Measurements from ENCODE around the gene TMEM217. TPM values are rescaled to one million over a fixed set of nuclear protein-coding genes. Genes with fewer than 3 reads are reported as not detected.

Gene TMEM217
- total and polyA plus RNA-seq, 2 of the 8 experiments (the other 6 are each of a cell fraction or from before 2014, with no cell fraction given) = 0.60 to 1.1 TPM

DNA sequence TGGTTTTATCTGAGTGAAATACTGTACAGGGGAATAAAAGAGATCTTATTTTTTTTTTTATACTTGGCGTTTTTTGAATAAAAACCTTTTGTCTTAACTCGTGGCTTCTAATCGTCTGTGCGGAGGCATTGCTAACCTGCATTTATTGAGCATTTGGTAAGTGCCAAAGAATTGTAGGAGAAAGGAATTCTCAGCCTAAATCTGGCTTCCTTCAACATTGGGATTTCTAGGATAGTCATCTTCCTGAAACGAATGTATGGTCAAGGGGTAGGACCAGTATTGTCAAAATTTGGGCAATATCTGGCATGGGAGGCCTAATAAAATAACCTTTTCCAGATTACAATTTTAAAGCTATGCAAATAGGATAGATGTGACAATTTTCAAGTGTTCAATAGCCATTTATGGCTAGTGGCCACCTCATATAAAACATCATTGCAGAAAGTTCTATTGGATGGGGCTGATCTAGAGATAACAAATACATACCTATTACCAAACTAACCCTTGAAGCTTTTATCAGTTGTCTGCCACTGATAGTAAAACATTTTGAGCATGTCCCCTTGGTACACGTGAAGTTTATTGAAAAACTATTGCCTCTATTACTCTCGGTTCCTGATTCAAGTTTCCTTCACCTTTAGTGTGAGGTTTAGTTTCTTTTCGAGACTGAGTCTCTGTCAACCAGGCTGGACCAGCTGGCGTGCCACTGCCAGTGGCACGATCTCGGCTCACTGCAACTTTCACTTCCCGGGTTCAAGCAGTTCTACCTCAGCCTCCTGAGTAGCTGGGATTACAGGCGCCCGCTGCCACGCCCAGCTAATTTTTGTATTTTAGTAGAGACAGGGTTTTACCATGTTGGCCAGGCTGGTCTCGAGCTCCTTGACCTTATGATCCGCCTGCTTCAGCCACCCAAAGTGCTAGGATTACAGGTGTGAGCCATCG is 82.3 kb downstream of the TMEM217 start:
- Histone ChIP-seq H3K23ac (ENCODE audit: insufficient read length) (no peak overlapping the region), H2BK12ac (ENCODE audit: low read depth, low read length) (no peak overlapping the region), H3K4ac (replicated peaks; ENCODE audit: insufficient read length, low read depth, low read length) (no peak overlapping the region), H2AFZ (ENCODE audit: low read length) (no peak overlapping the region), H3K14ac (ENCODE audit: insufficient read length) (no peak overlapping the region), H3K4me1 (replicated peaks in 1 of 4; ENCODE audit: control insufficient read depth in 3 of 4, insufficient read depth in 4 of 4, low read length in 3 of 4) (peaks cover 5 to 8% (median 6%) of the 10 kb centered on the region in 4 experiments; a peak in 5 of 7 replicates), H2AK5ac (ENCODE audit: low read depth, low read length) (no peak overlapping the region), H3K79me2 (ENCODE audit: control insufficient read depth in 1 of 2, insufficient read depth in 2 of 2, low read length in 2 of 2) (peaks cover 6 to 35% of the 10 kb centered on the region in 2 experiments; a peak in 3 of 4 replicates), H4K5ac (ENCODE audit: insufficient read length, low read depth, low read length) (no peak overlapping the region), H3K18ac (ENCODE audit: extremely low read depth, low read length) (no peak overlapping the region), H3K23me2 (ENCODE audit: low read depth, low read length) (peaks cover 5% of the 10 kb centered on the region), H2BK120ac (replicated peaks; ENCODE audit: low read depth, low read length) (no peak overlapping the region), H3K4me2 (ENCODE audit: insufficient read depth in 1 of 2, low read depth in 2 of 2, low read length in 2 of 2) (no peak overlapping the region; a peak in 1 of 4 replicates), H3K27me3 (replicated peaks in 1 of 4; ENCODE audit: control insufficient read depth in 3 of 4, extremely low read depth in 1 of 4, insufficient read depth in 3 of 4, low read length in 3 of 4) (no peaks in the 10 kb centered on the region), H3K9me3 (ENCODE audit: insufficient read depth in 2 of 2, low read depth in 1 of 2, low read length in 1 of 2) (no peaks in the 10 kb centered on the region), H2BK20ac (ENCODE audit: low read length) (no peak overlapping the region), H3K56ac (replicated peaks; ENCODE audit: insufficient read length, low read depth, low read length) (no peak overlapping the region), H4K20me1 (replicated peaks in 1 of 2; ENCODE audit: control insufficient read depth in 1 of 2, insufficient read depth in 2 of 2, low read length in 2 of 2) (peaks cover 24 to 26% of the 10 kb centered on the region in 2 experiments), H3K4me3 (ENCODE audit: extremely low read depth in 1 of 4, insufficient read depth in 2 of 4, low read depth in 3 of 4, low read length in 4 of 4) (no peak overlapping the region), H4K91ac (replicated peaks; ENCODE audit: insufficient read length, low read length) (no peak overlapping the region), H3K79me1 (ENCODE audit: low read depth, low read length) (peaks cover 10% of the 10 kb centered on the region), H3K36me3 (ENCODE audit: control insufficient read depth in 2 of 4, insufficient read depth in 4 of 4, low read length in 3 of 4) (peaks cover 22 to 43% (median 29%) of the 10 kb centered on the region in 4 experiments), H4K8ac (ENCODE audit: extremely low read depth, insufficient read depth, low read length) (no peak overlapping the region), H3K9ac (replicated peaks in 1 of 4; ENCODE audit: extremely low read depth in 1 of 4, low read depth in 3 of 4, low read length in 3 of 4) (no peak overlapping the region), H3K27ac (ENCODE audit: low read depth, low read length) (no peak overlapping the region), H2BK15ac (ENCODE audit: low read length) (no peak overlapping the region), H2BK5ac (ENCODE audit: low read depth, low read length) (no peak overlapping the region)
- DNase-seq (ENCODE audit: low read depth in 1 of 2, low spot score in 2 of 2) (no peak), FAIRE-seq (no peak)
- ChIA-PET POLR2A (ENCODE audit: partially characterized antibody) (interaction anchor here (0.6 to 27.8 kb wide), 16 partner anchors 11 to 1735 kb away, joined by 3 to 1024 read pairs (median 4); no protein-coding TSS in a partner anchor), CTCF (ENCODE audit: partially characterized antibody) (interaction anchor here (0.7 to 9.9 kb wide), 15 partner anchors 12 to 410 kb away, joined by 3 to 192 read pairs (median 6); no protein-coding TSS in a partner anchor)
- WGBS, 2 experiments (ENCODE audit: extremely low coverage in 1 of 2, insufficient coverage in 1 of 2, insufficient read length in 1 of 2, insufficient replicate concordance in 2 of 2, low coverage in 1 of 2, low lambda C conversion rate in 2 of 2, missing lambda C conversion rate in 1 of 2) = 92% methylated on average over 18 of the region's 18 CpGs; no CpG with 5 or more reads in 1 of the 2 experiments
- TF ChIP-seq POLR2A (IDR thresholded peaks at IDR 0.05; ENCODE audit: control extremely low read depth in 1 of 2, low read depth in 2 of 2, low read length in 2 of 2) = peak in 1 of 2 experiments; percentile 73; a peak in 2 of 3 replicates
- TF ChIP-seq TAF7 (optimal IDR thresholded peaks at IDR 0.05; ENCODE audit: borderline replicate concordance, low read depth, low read length) = no peak
